KMS-11 (cell line): ENCODE data around the gene ADAMTSL5.

Source experiments
- H2AFZ ChIP-seq: fragments of 200-600 bp; sonication (generic); 2 replicates; pipeline ENCODE4 v1.6.1; 2016; ENCODE audit warnings: antibody characterized with exemption, mixed run types, low read depth
- H3K27ac ChIP-seq: fragments of 200-600 bp; sonication (generic); 2 replicates; pipeline ENCODE4 v1.6.1; 2016; ENCODE audit warnings: mild to moderate bottlenecking, mixed run types
- H3K27me3 ChIP-seq: fragments of 200-600 bp; sonication (generic); 2 replicates; pipeline ENCODE4 v1.6.1; 2017; ENCODE audit warnings: mild to moderate bottlenecking, low read depth, mixed run types, moderate library complexity; ENCODE audit not compliant: insufficient read depth
- H3K36me3 ChIP-seq: fragments of 200-600 bp; sonication (generic); 2 replicates; pipeline ENCODE4 v1.6.1; 2017; ENCODE audit warnings: mild to moderate bottlenecking, mixed run types; ENCODE audit not compliant: insufficient read depth
- H3K4me1 ChIP-seq: fragments of 200-600 bp; sonication (generic); 2 replicates; pipeline ENCODE4 v1.6.1; 2016; ENCODE audit warnings: mild to moderate bottlenecking, low read depth, mixed run types; ENCODE audit not compliant: poor library complexity, severe bottlenecking
- H3K4me2 ChIP-seq: fragments of 200-600 bp; sonication (generic); 2 replicates; pipeline ENCODE4 v1.7.0; 2016; ENCODE audit warnings: mild to moderate bottlenecking, mixed run types
- H3K4me3 ChIP-seq: fragments of 200-600 bp; sonication (generic); IDR thresholded peaks from 2 replicates; pipeline ENCODE4 v1.6.1; 2017; ENCODE audit warnings: low read depth, low read length, mixed read lengths; ENCODE audit not compliant: insufficient read depth
- H3K79me2 ChIP-seq: fragments of 200-600 bp; sonication (generic); 2 replicates; pipeline ENCODE4 v1.6.1; 2016; ENCODE audit warnings: low read depth, mixed run types; ENCODE audit not compliant: insufficient read depth
- H3K9ac ChIP-seq: fragments of 200-600 bp; sonication (generic); 2 replicates; pipeline ENCODE4 v1.6.1; 2016; ENCODE audit warnings: mild to moderate bottlenecking, mixed run types
- H4K20me1 ChIP-seq: fragments of 200-600 bp; sonication (generic); 2 replicates; pipeline ENCODE4 v1.6.1; 2016; ENCODE audit warnings: mild to moderate bottlenecking, mixed run types; ENCODE audit not compliant: insufficient read depth
- CTCF ChIP-seq: fragments of 200-600 bp; sonication (generic); conservative IDR thresholded peaks from 2 replicates; pipeline ENCODE4 v1.6.1; 2017; ENCODE audit warnings: low read depth, mild to moderate bottlenecking, antibody characterized with exemption, low read length, moderate library complexity, mixed read lengths

Gene ADAMTSL5

GRCh38 chr19:1512671-1513498 is at the start of gene ADAMTSL5:
Gene ADAMTSL5 (minus strand): TSS chr19:1513019. CDS start chr19:1510943, 2,076 bp downstream.
- no peak within 1 kb of the TSS for H3K27ac ChIP-seq
- no peak within 1 kb of the TSS for H3K9ac ChIP-seq
- H3K4me1 ChIP-seq = peaks cover 6% of the 10 kb centered on the region
- TF ChIP-seq CTCF = no peak
- H3K27me3 ChIP-seq = peaks cover 42% of the 10 kb centered on the region
- H3K36me3 ChIP-seq = no peaks in the 10 kb centered on the region
- H3K79me2 ChIP-seq = no peaks in the 10 kb centered on the region
- H3K4me2 ChIP-seq = peak within 1 kb of the TSS; percentile 67
- H4K20me1 ChIP-seq = no peaks in the 10 kb centered on the region
- H3K4me3 ChIP-seq = no peak within 1 kb of the TSS
- H2AFZ ChIP-seq = peak within 1 kb of the TSS; percentile 44; the same call in 1 of the 2 replicates

GRCh38 chr19:1561236-1561842 is 48.5 kb upstream of the ADAMTSL5 start:
- Histone ChIP-seq H3K27ac (no peak overlapping the region), H3K27me3 (no peaks in the 10 kb centered on the region), H3K79me2 (no peaks in the 10 kb centered on the region), H3K36me3 (no peaks in the 10 kb centered on the region), H3K4me3 (no peak overlapping the region), H3K4me1 (no peaks in the 10 kb centered on the region), H3K4me2 (no peak overlapping the region), H4K20me1 (no peaks in the 10 kb centered on the region), H2AFZ (no peak overlapping the region), H3K9ac (no peak overlapping the region)
- no peak for TF ChIP-seq CTCF

- Histone ChIP-seq H3K36me3 (no peaks in the 10 kb centered on the region), H3K4me1 (no peaks in the 10 kb centered on the region), H4K20me1 (no peaks in the 10 kb centered on the region), H3K4me2 (no peak overlapping the region), H3K27me3 (no peaks in the 10 kb centered on the region), H3K4me3 (no peak overlapping the region), H3K27ac (no peak overlapping the region), H3K79me2 (no peaks in the 10 kb centered on the region), H3K9ac (no peak overlapping the region), H2AFZ (no peak overlapping the region)
- TF ChIP-seq CTCF = no peak
Measured at GRCh38 chr19:1560286-1560882, 47.6 kb upstream of the ADAMTSL5 start.

GRCh38 chr19:1558552-1558951 is 45.7 kb upstream of the ADAMTSL5 start:
- H3K4me2 ChIP-seq = no peak overlapping the region
- no peak overlapping the region for H2AFZ ChIP-seq
- no peak for TF ChIP-seq CTCF
- H3K4me1 ChIP-seq = no peaks in the 10 kb centered on the region
- no peaks in the 10 kb centered on the region for H3K27me3 ChIP-seq
- no peaks in the 10 kb centered on the region for H4K20me1 ChIP-seq
- no peaks in the 10 kb centered on the region for H3K79me2 ChIP-seq
- no peak overlapping the region for H3K27ac ChIP-seq
- no peak overlapping the region for H3K4me3 ChIP-seq
- H3K9ac ChIP-seq = no peak overlapping the region
- no peaks in the 10 kb centered on the region for H3K36me3 ChIP-seq
